IMR-90 (cell line): ENCODE measurements around the gene CASK. TPM values are rescaled to one million over a fixed set of nuclear protein-coding genes. Genes with fewer than 3 reads are reported as not detected.

Experiments
- ATAC-seq: fragments of 200-7000 bp; cut with Tn5 transposase; 2 replicates; pipeline ENCODE4 v1.9.1; 2020; ENCODE audit warnings: low read depth, mild to moderate bottlenecking, moderate library complexity
- BruUV-seq: library from RNA; stranded (reverse); fragments of 400-500 nt; replicated peaks from 2 replicates; lab custom pipeline; 2021; lab: Mats Ljungman, UMichigan
- CTCF ChIA-PET: fragments of 300-600 bp; formaldehyde crosslinking; extraction: SDS; loops from one replicate; lab custom pipeline; 2021; ENCODE audit warnings: antibody characterized with exemption; lab: Yijun Ruan, JAX
- POLR2A ChIA-PET: fragments of 300-600 bp; sonication (Branson Sonifier 250); formaldehyde crosslinking; loops from one replicate; lab custom pipeline; 2022; ENCODE audit warnings: antibody characterized with exemption; ENCODE audit not compliant: unreplicated experiment; lab: Charles Lee
- DNase-seq: peaks from one replicate; pipeline ENCODE4 v3.0.0; 2013
- H2AFZ ChIP-seq: replicated peaks from 2 replicates; pipeline ENCODE3; 2013; ENCODE audit warnings: low read length, mild to moderate bottlenecking; ENCODE audit not compliant: poor library complexity
- H2AK5ac ChIP-seq: 2 replicates; pipeline ENCODE4 v1.6.1; 2013; ENCODE audit warnings: low read depth, low read length, inconsistent platforms
- H2AK9ac ChIP-seq: replicated peaks from 2 replicates; pipeline ENCODE3; 2013; ENCODE audit warnings: mild to moderate bottlenecking, low read depth, low read length, moderate library complexity; ENCODE audit not compliant: poor library complexity
- H2BK120ac ChIP-seq: 2 replicates; pipeline ENCODE4 v1.6.1; 2013; ENCODE audit warnings: low read depth, low read length, inconsistent platforms
- H2BK15ac ChIP-seq: 3 replicates; pipeline ENCODE4 v1.6.1; 2013; ENCODE audit warnings: low read depth, low read length, inconsistent platforms
- H2BK20ac ChIP-seq: 2 replicates; pipeline ENCODE4 v1.6.1; 2013; ENCODE audit warnings: low read depth, mild to moderate bottlenecking, inconsistent platforms, low read length, moderate library complexity
- H2BK5ac ChIP-seq: 2 replicates; pipeline ENCODE4 v1.6.1; 2013; ENCODE audit warnings: mild to moderate bottlenecking, low read depth, low read length, inconsistent platforms; ENCODE audit not compliant: poor library complexity, severe bottlenecking
- H3K14ac ChIP-seq: replicated peaks from 2 replicates; pipeline ENCODE4 v1.6.1; 2013; ENCODE audit warnings: low read depth, low read length, inconsistent platforms
- H3K18ac ChIP-seq: 2 replicates; pipeline ENCODE4 v1.6.1; 2013; ENCODE audit warnings: low read depth, low read length, control low read depth
- H3K23ac ChIP-seq: 2 replicates; pipeline ENCODE4 v1.6.1; 2013; ENCODE audit warnings: low read depth, low read length, inconsistent platforms
- H3K27ac ChIP-seq: 2 replicates; pipeline ENCODE4 v1.5.1; 2013; ENCODE audit warnings: mild to moderate bottlenecking, control low read depth, low read length; ENCODE audit not compliant: insufficient read depth
- H3K27me3 ChIP-seq: 2 replicates; pipeline ENCODE4 v1.6.1; 2013; ENCODE audit warnings: low read length; ENCODE audit not compliant: control insufficient read depth, insufficient read depth
- H3K36me3 ChIP-seq: 2 replicates; pipeline ENCODE4 v1.6.1; 2013; ENCODE audit warnings: low read length, mixed read lengths; ENCODE audit not compliant: control insufficient read depth, insufficient read depth
- H3K4ac ChIP-seq: 2 replicates; pipeline ENCODE4 v1.6.1; 2013; ENCODE audit warnings: low read depth, low read length, inconsistent platforms
- H3K4me1 ChIP-seq: 2 replicates; pipeline ENCODE4 v1.6.1; 2013; ENCODE audit warnings: low read length, mixed read lengths; ENCODE audit not compliant: control insufficient read depth, insufficient read depth
- H3K4me2 ChIP-seq: 2 replicates; pipeline ENCODE4 v1.6.1; 2013; ENCODE audit warnings: low read depth, mild to moderate bottlenecking, control low read depth, low read length, moderate library complexity
- H3K4me3 ChIP-seq: 2 replicates; pipeline ENCODE4 v1.5.1; 2013; ENCODE audit warnings: low read depth, mild to moderate bottlenecking, control low read depth, low read length, moderate library complexity; ENCODE audit not compliant: insufficient read depth
- H3K56ac ChIP-seq: 2 replicates; pipeline ENCODE4 v1.6.1; 2013; ENCODE audit warnings: low read length, inconsistent platforms; ENCODE audit not compliant: insufficient read depth; ENCODE audit errors: extremely low read depth
- H3K79me1 ChIP-seq, 2 experiments: 2 replicates each; pipeline ENCODE4 v1.6.1; 2013; ENCODE audit warnings: low read length in 2 of 2, inconsistent platforms in 1 of 2, low read depth in 1 of 2
- H3K9ac ChIP-seq: 2 replicates; pipeline ENCODE4 v1.6.1; 2013; ENCODE audit warnings: low read depth, low read length, control low read depth
- H3K9me1 ChIP-seq: 2 replicates; pipeline ENCODE4 v1.6.1; 2013; ENCODE audit warnings: low read length, inconsistent platforms; ENCODE audit not compliant: insufficient read depth
- H3K9me3 ChIP-seq: 2 replicates; pipeline ENCODE4 v1.6.1; 2013; ENCODE audit warnings: low read length; ENCODE audit not compliant: control insufficient read depth, insufficient read depth
- H4K20me1 ChIP-seq: 2 replicates; pipeline ENCODE4 v1.6.1; 2013; ENCODE audit warnings: low read length, inconsistent platforms; ENCODE audit not compliant: insufficient read depth
- H4K5ac ChIP-seq: 2 replicates; pipeline ENCODE4 v1.6.1; 2013; ENCODE audit warnings: mild to moderate bottlenecking, low read depth, low read length, control low read depth
- H4K8ac ChIP-seq, 2 experiments: 2 replicates each; pipeline ENCODE4 v1.6.1; 2013; ENCODE audit warnings: low read depth in 2 of 2, low read length in 2 of 2, control low read depth in 1 of 2, inconsistent platforms in 1 of 2
- H4K91ac ChIP-seq: 2 replicates; pipeline ENCODE4 v1.6.1; 2013; ENCODE audit warnings: low read depth, low read length, inconsistent platforms; ENCODE audit not compliant: insufficient read depth
- ELK1 ChIP-seq: fragments of 150-350 bp; IDR thresholded peaks from 2 replicates; pipeline ENCODE4 v1.6.1; 2016; ENCODE audit warnings: low read depth, mild to moderate bottlenecking, low read length, moderate library complexity, borderline replicate concordance
- MAFK ChIP-seq: IDR thresholded peaks from 2 replicates; pipeline ENCODE4 v1.6.1; 2012; ENCODE audit warnings: low read depth, low read length, improper control_type of control experiment
- MAZ ChIP-seq: IDR thresholded peaks from 2 replicates; pipeline ENCODE4 v1.6.1; 2012; ENCODE audit warnings: low read depth, mild to moderate bottlenecking, low read length, improper control_type of control experiment, moderate library complexity, borderline replicate concordance
- MXI1 ChIP-seq: IDR thresholded peaks from 2 replicates; pipeline ENCODE4 v1.6.1; 2012; ENCODE audit warnings: low read depth, mild to moderate bottlenecking, low read length, moderate library complexity, borderline replicate concordance
- POLR2A ChIP-seq: IDR thresholded peaks from 2 replicates; pipeline ENCODE4 v1.6.1; 2012; ENCODE audit warnings: mild to moderate bottlenecking, low read depth, low read length
- RAD21 ChIP-seq: IDR thresholded peaks from 2 replicates; pipeline ENCODE4 v1.6.1; 2012; ENCODE audit warnings: low read length, improper control_type of control experiment
- RCOR1 ChIP-seq: IDR thresholded peaks from 2 replicates; pipeline ENCODE4 v1.6.1; 2012; ENCODE audit warnings: mild to moderate bottlenecking, low read length, improper control_type of control experiment; ENCODE audit not compliant: insufficient replicate concordance
- RFX5 ChIP-seq: IDR thresholded peaks from 2 replicates; pipeline ENCODE4 v1.8.0; 2012; ENCODE audit warnings: low read depth, mild to moderate bottlenecking, low read length, moderate library complexity
- SMC3 ChIP-seq: fragments of 150-350 bp; IDR thresholded peaks from 2 replicates; pipeline ENCODE4 v1.6.1; 2016; ENCODE audit warnings: low read depth, mild to moderate bottlenecking, antibody characterized with exemption, low read length, moderate library complexity
- WGBS, 2 experiments: methylation state at CpG; one replicate each; pipeline versions ENCODE4 v1.1.5 to v1.1.7; 2013; ENCODE audit warnings: missing lambda C conversion rate in 2 of 2; ENCODE audit not compliant: insufficient read length in 1 of 2; ENCODE audit errors: extremely low coverage in 2 of 2; 5-methylcytosine and 5-hydroxymethylcytosine counted together
- dilution Hi-C: fragments of 300-500 bp; cut with HindIII; formaldehyde crosslinking; loops from one replicate; pipeline ENCODE4 v1.14.3; 2018; ENCODE audit warnings: low sequenced_read_pairs; ENCODE audit not compliant: unreplicated experiment
- in situ Hi-C: fragments of 300-500 bp; cut with MboI; formaldehyde crosslinking; loops from 3 replicates; pipeline ENCODE4 v1.14.3; 2019; ENCODE audit warnings: low sequenced_read_pairs, inconsistent platforms, mixed read lengths
- intact Hi-C: fragments of 100-400 bp; cut with micrococcal nuclease; formaldehyde crosslinking; loops from 2 replicates; pipeline ENCODE4 v1.10.0; 2022
- polyA plus RNA-seq, 3 experiments: library from polyadenylated mRNA; depleted of rRNA; stranded (reverse); fragments of >200 nt; gene quantifications; 2 replicates each; pipeline ENCODE4 v1.2.3, GENCODE V29; 2012; ENCODE audit warnings: low replicate concordance in 1 of 3
- total RNA-seq: library from RNA; depleted of rRNA; stranded (reverse); fragments of >200 nt; gene quantifications from 2 replicates; pipeline ENCODE4 v1.2.3, GENCODE V29; 2012

Gene CASK
- total and polyA plus RNA-seq, 2 of the 4 experiments (the other 2 are of a cell fraction), result 9.4 to 17.7 TPM

- Histone ChIP-seq H3K4me2 (no peak overlapping the region), H2BK120ac (no peak overlapping the region), H3K9ac (no peak overlapping the region), H4K91ac (no peak overlapping the region), H4K5ac (no peak overlapping the region), H2BK20ac (no peak overlapping the region), H4K20me1 (no peaks in the 10 kb centered on the region), H3K4me3 (no peak overlapping the region), H4K8ac (no peak overlapping the region), H3K23ac (no peak overlapping the region), H3K18ac (no peak overlapping the region), H3K9me1 (no peaks in the 10 kb centered on the region), H3K4me1 (no peaks in the 10 kb centered on the region), H2BK15ac (no peak overlapping the region), H2BK5ac (no peak overlapping the region), H3K9me3 (peaks cover 2% of the 10 kb centered on the region; the same call in 1 of the 2 replicates), H3K27me3 (peaks cover 4% of the 10 kb centered on the region), H2AK5ac (no peak overlapping the region), H3K27ac (no peak overlapping the region), H3K4ac (no peak overlapping the region), H2AFZ (no peak overlapping the region), H3K79me1 (no peaks in the 10 kb centered on the region), H3K56ac (no peak overlapping the region), H3K36me3 (no peaks in the 10 kb centered on the region), H3K14ac (no peak overlapping the region), H2AK9ac (no peak overlapping the region)
- no peak for TF ChIP-seq MAFK
- no peak for TF ChIP-seq ELK1
- TF ChIP-seq RAD21, result no peak
- no peak for TF ChIP-seq MAZ
- no peak for TF ChIP-seq MXI1
- no peak for TF ChIP-seq POLR2A
- TF ChIP-seq SMC3, result no peak
- no peak for TF ChIP-seq RFX5
- TF ChIP-seq RCOR1, result no peak
- no TSS peak for BruUV-seq
- ChIA-PET CTCF (no interaction called here), POLR2A (no interaction called here)
- dilution Hi-C loops, result no loop called here
- intact Hi-C loops, result no loop called here
- DNase-seq (no peak), ATAC-seq (no peak)
- no CpG with 5 or more reads among the region's 6 CpGs for WGBS, 2 experiments
- in situ Hi-C loops, result no loop called here
Observed at GRCh38 chrX:41933546-41933945, 10.2 kb upstream of the CASK start.
